ENCODE measurements around the gene EIF1. TPM values are rescaled to one million over a fixed set of nuclear protein-coding genes. Genes with fewer than 3 reads are reported as not detected.

The EIF1 gene
- total and polyA plus RNA-seq, 2 donors (not counting 1 experiment from before 2014, with no cell fraction given) = 773 to 2,045 TPM

- no peak for TF ChIP-seq EZH2 (IDR thresholded peaks at IDR 0.05; ENCODE audit: borderline replicate concordance, insufficient read depth, low read depth, low read length, poor library complexity, severe bottlenecking)
- TF ChIP-seq CTCF (IDR thresholded peaks at IDR 0.05) = peak; percentile 96
- Histone ChIP-seq H3K4me1 (ENCODE audit: control insufficient read depth in 2 of 2, insufficient read depth in 2 of 2, low read length in 2 of 2) (peaks cover 12 to 41% of the 10 kb centered on the region in 2 donors), H4K20me1 (ENCODE audit: control insufficient read depth, insufficient read depth, low read length, poor library complexity, severe bottlenecking) (no peaks in the 10 kb centered on the region), H3K4me2 (replicated peaks; ENCODE audit: low read depth, low read length, poor library complexity, severe bottlenecking) (peak overlapping the region; percentile 92), H2AFZ (ENCODE audit: insufficient read depth, low read depth, low read length, poor library complexity, severe bottlenecking) (peak overlapping the region; percentile 84), H3K9ac (ENCODE audit: low read length) (peak overlapping the region; percentile 74), H3K4me3 (ENCODE audit: control extremely low read depth in 1 of 5, extremely low read depth in 1 of 5, insufficient read depth in 1 of 5, low read depth in 2 of 5, low read length in 4 of 5) (peak overlapping the region; percentile 30 to 89 (median 62)), H3K79me2 (ENCODE audit: control insufficient read depth, insufficient read depth, low read length) (no peaks in the 10 kb centered on the region), H3K9me3 (ENCODE audit: control extremely low read depth in 1 of 3, control insufficient read depth in 2 of 3, insufficient read depth in 1 of 3, low read length in 2 of 3) (no peaks in the 10 kb centered on the region), H3K27me3 (replicated peaks in 1 of 4; ENCODE audit: control extremely low read depth in 1 of 4, control insufficient read depth in 3 of 4, insufficient read depth in 4 of 4, low read length in 3 of 4) (no peaks in the 10 kb centered on the region), H3K36me3 (replicated peaks in 1 of 2; ENCODE audit: control extremely low read depth in 1 of 2, control insufficient read depth in 1 of 2, extremely low read depth in 1 of 2, insufficient read depth in 2 of 2, low read length in 1 of 2) (no peaks in the 10 kb centered on the region), H3K27ac (ENCODE audit: low read length in 2 of 2) (peak overlapping the region; percentile 99)
- peak overlapping the region; percentile 99 for H3K27ac Mint-ChIP-seq
- POLR2A ChIA-PET = interaction anchor here (0.9 to 6.9 kb wide), 6 partner anchors 10 to 1105 kb away, joined by 5 to 117 read pairs (median 6); partner anchors contain the start of gene EIF1
- H3K4me3 Mint-ChIP-seq = peak overlapping the region; percentile 94
- CTCF ChIA-PET = interaction anchor here (0.5 to 13.5 kb wide), 19 partner anchors 12 to 1732 kb away, joined by 3 to 438 read pairs (median 5); partner anchors contain the start of gene EIF1
- H3K27me3 Mint-ChIP-seq = no peaks in the 10 kb centered on the region
- no peaks in the 10 kb centered on the region for H3K9me3 Mint-ChIP-seq (ENCODE audit: insufficient read depth)
- intact Hi-C loops (cut with micrococcal nuclease) = loop anchor here (1.0 to 5.0 kb wide), 6 partner anchors 17 to 1448 kb away; partner anchors contain the start of genes EIF1 and WIPF2
- WGBS (ENCODE audit: insufficient coverage) = 1% methylated on average over 35 of the region's 39 CpGs
- peak; percentile 72 for ATAC-seq (ENCODE audit: low read depth)
- DNase-seq = peak; percentile 96
- peaks cover 38% of the 10 kb centered on the region for H3K4me1 Mint-ChIP-seq
Measured at GRCh38 chr17:41665566-41666236, 23.0 kb upstream of the EIF1 start.

GRCh38 chr17:41666237-41666641, 22.4 kb upstream of the EIF1 start:
- no peaks in the 10 kb centered on the region for H3K9me3 ChIP-seq (ENCODE audit: control extremely low read depth in 1 of 3, control insufficient read depth in 2 of 3, insufficient read depth in 1 of 3, low read length in 2 of 3)
- ChIA-PET CTCF (interaction anchor here (0.9 to 13.5 kb wide), 15 partner anchors 11 to 1112 kb away, joined by 3 to 438 read pairs (median 7); partner anchors contain the start of gene EIF1), POLR2A (interaction anchor here (0.5 to 6.9 kb wide), 7 partner anchors 10 to 1106 kb away, joined by 3 to 117 read pairs (median 6); partner anchors contain the start of gene EIF1)
- H3K79me2 ChIP-seq (ENCODE audit: control insufficient read depth, insufficient read depth, low read length) = no peaks in the 10 kb centered on the region
- H3K9ac ChIP-seq (ENCODE audit: low read length) = peak overlapping the region; percentile 74
- no peak for TF ChIP-seq CTCF (IDR thresholded peaks at IDR 0.05)
- H3K27me3 ChIP-seq (replicated peaks in 1 of 4; ENCODE audit: control extremely low read depth in 1 of 4, control insufficient read depth in 3 of 4, insufficient read depth in 4 of 4, low read length in 3 of 4) = no peaks in the 10 kb centered on the region
- H3K4me1 ChIP-seq (ENCODE audit: control insufficient read depth in 2 of 2, insufficient read depth in 2 of 2, low read length in 2 of 2) = peaks cover 12 to 41% of the 10 kb centered on the region in 2 donors
- Mint-ChIP-seq H3K4me3 (peak overlapping the region; percentile 94), H3K4me1 (peaks cover 38% of the 10 kb centered on the region), H3K27ac (peak overlapping the region; percentile 99), H3K27me3 (no peaks in the 10 kb centered on the region), H3K9me3 (ENCODE audit: insufficient read depth) (no peaks in the 10 kb centered on the region)
- peak overlapping the region; percentile 84 for H2AFZ ChIP-seq (ENCODE audit: insufficient read depth, low read depth, low read length, poor library complexity, severe bottlenecking)
- H4K20me1 ChIP-seq (ENCODE audit: control insufficient read depth, insufficient read depth, low read length, poor library complexity, severe bottlenecking) = no peaks in the 10 kb centered on the region
- intact Hi-C loops (cut with micrococcal nuclease) = loop anchor here (1.0 to 5.0 kb wide), 6 partner anchors 18 to 1449 kb away; partner anchors contain the start of genes EIF1 and WIPF2
- H3K4me2 ChIP-seq (replicated peaks; ENCODE audit: low read depth, low read length, poor library complexity, severe bottlenecking) = peak overlapping the region; percentile 92
- no peaks in the 10 kb centered on the region for H3K36me3 ChIP-seq (replicated peaks in 1 of 2; ENCODE audit: control extremely low read depth in 1 of 2, control insufficient read depth in 1 of 2, extremely low read depth in 1 of 2, insufficient read depth in 2 of 2, low read length in 1 of 2)
- DNase-seq (peak; percentile 96), ATAC-seq (ENCODE audit: low read depth) (peak; percentile 54)
- peak overlapping the region; percentile 11 to 89 (median 62) for H3K4me3 ChIP-seq (ENCODE audit: control extremely low read depth in 1 of 5, extremely low read depth in 1 of 5, insufficient read depth in 1 of 5, low read depth in 2 of 5, low read length in 4 of 5)
- 0% methylated on average over 8 of the region's 11 CpGs for WGBS (ENCODE audit: insufficient coverage)
- peak overlapping the region; percentile 99 for H3K27ac ChIP-seq (ENCODE audit: low read length in 2 of 2)

All from B cell (primary cell).